Measurements from ENCODE around the gene SPATA19. TPM values are rescaled to one million over a fixed set of nuclear protein-coding genes. Genes with fewer than 3 reads are reported as not detected.

Gene SPATA19
- total RNA-seq, 4 donors from 2014 or later, result not detected

GRCh38 chr11:133832096-133832990, 13.0 kb downstream of the SPATA19 start:
- Histone ChIP-seq H3K27me3 (no peaks in the 10 kb centered on the region), H3K4me1 (no peaks in the 10 kb centered on the region), H3K4me3 (no peak overlapping the region), H3K27ac (no peak overlapping the region), H3K36me3 (no peaks in the 10 kb centered on the region), H3K9me3 (no peaks in the 10 kb centered on the region)
- intact Hi-C loops (cut with DNase I; ENCODE audit: low total_unique reads), result no loop called here
- TF ChIP-seq POLR2A (IDR thresholded peaks at IDR 0.05), result no peak
- TF ChIP-seq, protein P1, sequence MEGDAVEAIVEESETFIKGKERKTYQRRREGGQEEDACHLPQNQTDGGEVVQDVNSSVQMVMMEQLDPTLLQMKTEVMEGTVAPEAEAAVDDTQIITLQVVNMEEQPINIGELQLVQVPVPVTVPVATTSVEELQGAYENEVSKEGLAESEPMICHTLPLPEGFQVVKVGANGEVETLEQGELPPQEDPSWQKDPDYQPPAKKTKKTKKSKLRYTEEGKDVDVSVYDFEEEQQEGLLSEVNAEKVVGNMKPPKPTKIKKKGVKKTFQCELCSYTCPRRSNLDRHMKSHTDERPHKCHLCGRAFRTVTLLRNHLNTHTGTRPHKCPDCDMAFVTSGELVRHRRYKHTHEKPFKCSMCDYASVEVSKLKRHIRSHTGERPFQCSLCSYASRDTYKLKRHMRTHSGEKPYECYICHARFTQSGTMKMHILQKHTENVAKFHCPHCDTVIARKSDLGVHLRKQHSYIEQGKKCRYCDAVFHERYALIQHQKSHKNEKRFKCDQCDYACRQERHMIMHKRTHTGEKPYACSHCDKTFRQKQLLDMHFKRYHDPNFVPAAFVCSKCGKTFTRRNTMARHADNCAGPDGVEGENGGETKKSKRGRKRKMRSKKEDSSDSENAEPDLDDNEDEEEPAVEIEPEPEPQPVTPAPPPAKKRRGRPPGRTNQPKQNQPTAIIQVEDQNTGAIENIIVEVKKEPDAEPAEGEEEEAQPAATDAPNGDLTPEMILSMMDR (IDR thresholded peaks at IDR 0.05), result no peak
- no peak for DNase-seq

GRCh38 chr11:133830931-133831907, 14.1 kb downstream of the SPATA19 start:
- Histone ChIP-seq H3K4me1 (no peaks in the 10 kb centered on the region), H3K36me3 (no peaks in the 10 kb centered on the region), H3K27ac (no peak overlapping the region), H3K9me3 (no peaks in the 10 kb centered on the region), H3K27me3 (no peaks in the 10 kb centered on the region), H3K4me3 (no peak overlapping the region)
- intact Hi-C loops (cut with DNase I; ENCODE audit: low total_unique reads), result no loop called here
- TF ChIP-seq, protein P1 (IDR thresholded peaks at IDR 0.05), result no peak
- no peak for TF ChIP-seq POLR2A (IDR thresholded peaks at IDR 0.05)
- DNase-seq, result no peak

GRCh38 chr11:133829566-133829965, 15.7 kb downstream of the SPATA19 start:
- DNase-seq, result no peak

DNA sequence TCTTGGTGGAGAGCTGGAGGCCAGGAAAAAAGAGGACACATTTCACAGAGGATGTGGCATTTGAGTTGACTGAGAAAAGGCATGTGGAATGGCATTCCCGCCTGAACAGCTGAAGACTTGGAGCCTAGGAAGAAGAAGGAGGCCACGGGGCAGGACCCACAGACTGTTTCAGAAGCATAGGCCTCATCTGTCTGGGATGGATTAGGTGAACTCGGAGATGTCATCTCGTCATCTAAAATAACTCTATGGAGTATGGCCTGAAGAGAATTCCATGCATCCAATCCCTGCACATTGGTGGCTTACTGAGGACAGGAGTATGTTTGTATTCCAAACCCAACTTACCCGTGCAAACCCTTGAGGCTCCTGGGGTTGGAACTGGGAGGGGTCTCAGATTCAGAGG, 16.4 kb downstream of the SPATA19 start:
- H3K27me3 ChIP-seq, result no peaks in the 10 kb centered on the region
- H3K4me3 ChIP-seq, result no peak overlapping the region
- H3K27ac ChIP-seq, result no peak overlapping the region
- intact Hi-C loops (cut with DNase I; ENCODE audit: low total_unique reads), result no loop called here
- no peaks in the 10 kb centered on the region for H3K9me3 ChIP-seq
- H3K36me3 ChIP-seq, result no peaks in the 10 kb centered on the region
- H3K4me1 ChIP-seq, result no peaks in the 10 kb centered on the region
- TF ChIP-seq POLR2A (IDR thresholded peaks at IDR 0.05), result no peak
- DNase-seq, result no peak

More at GRCh38 chr11:133829566-133829965, 15.7 kb downstream of the SPATA19 start:
- intact Hi-C loops (cut with DNase I; ENCODE audit: low total_unique reads), result no loop called here
- Histone ChIP-seq H3K27me3 (no peaks in the 10 kb centered on the region), H3K4me1 (no peaks in the 10 kb centered on the region), H3K4me3 (no peak overlapping the region), H3K36me3 (no peaks in the 10 kb centered on the region), H3K27ac (no peak overlapping the region), H3K9me3 (no peaks in the 10 kb centered on the region)
- TF ChIP-seq POLR2A (IDR thresholded peaks at IDR 0.05), result no peak
- TF ChIP-seq, protein P1 (IDR thresholded peaks at IDR 0.05), result no peak

DNA sequence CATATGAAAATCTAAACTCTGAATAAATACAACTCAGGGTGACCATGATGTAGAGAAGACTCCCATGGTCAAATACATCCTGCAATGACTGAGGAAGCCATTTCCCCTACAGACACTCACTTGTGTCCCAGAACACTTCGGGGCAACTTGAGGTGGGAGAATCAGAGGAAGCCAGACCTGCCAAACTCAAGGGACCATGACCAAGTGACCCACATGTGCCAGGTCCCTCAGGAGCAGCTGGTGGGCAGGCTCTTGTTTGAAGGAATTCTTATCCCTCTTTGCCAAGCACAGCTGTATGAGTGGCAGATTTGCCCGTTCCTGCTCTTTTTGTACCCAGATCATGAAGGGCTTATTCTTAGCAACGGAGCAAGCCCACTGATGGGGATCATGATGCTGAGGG, 17.8 kb downstream of the SPATA19 start:
- H3K4me3 ChIP-seq, result no peak overlapping the region
- no peaks in the 10 kb centered on the region for H3K4me1 ChIP-seq
- no peaks in the 10 kb centered on the region for H3K36me3 ChIP-seq
- no peak for DNase-seq
- no peaks in the 10 kb centered on the region for H3K9me3 ChIP-seq
- intact Hi-C loops (cut with DNase I; ENCODE audit: low total_unique reads), result no loop called here
- H3K27ac ChIP-seq, result no peak overlapping the region
- TF ChIP-seq, protein P1 (IDR thresholded peaks at IDR 0.05), result no peak
- TF ChIP-seq POLR2A (IDR thresholded peaks at IDR 0.05), result no peak
- no peaks in the 10 kb centered on the region for H3K27me3 ChIP-seq
